Measurements from ENCODE around the gene CLDN12.

- TF ChIP-seq CTCF (IDR thresholded peaks at IDR 0.05; ENCODE audit: borderline replicate concordance, extremely low read depth, low read length, poor library complexity, severe bottlenecking) (no peak), EZH2 (IDR thresholded peaks at IDR 0.05; ENCODE audit: borderline replicate concordance, low read depth, low read length, severe bottlenecking) (no peak)
Measured at GRCh38 chr7:90445633-90446032, 42.4 kb downstream of the CLDN12 start.

Data from DND-41 (cell line).